ENCODE data around the gene PTPRN2.

Gene PTPRN2

GRCh38 chr7:158016180-158017097 is 571.2 kb downstream of the PTPRN2 start:
- peak; percentile 67 for DNase-seq

DNA sequence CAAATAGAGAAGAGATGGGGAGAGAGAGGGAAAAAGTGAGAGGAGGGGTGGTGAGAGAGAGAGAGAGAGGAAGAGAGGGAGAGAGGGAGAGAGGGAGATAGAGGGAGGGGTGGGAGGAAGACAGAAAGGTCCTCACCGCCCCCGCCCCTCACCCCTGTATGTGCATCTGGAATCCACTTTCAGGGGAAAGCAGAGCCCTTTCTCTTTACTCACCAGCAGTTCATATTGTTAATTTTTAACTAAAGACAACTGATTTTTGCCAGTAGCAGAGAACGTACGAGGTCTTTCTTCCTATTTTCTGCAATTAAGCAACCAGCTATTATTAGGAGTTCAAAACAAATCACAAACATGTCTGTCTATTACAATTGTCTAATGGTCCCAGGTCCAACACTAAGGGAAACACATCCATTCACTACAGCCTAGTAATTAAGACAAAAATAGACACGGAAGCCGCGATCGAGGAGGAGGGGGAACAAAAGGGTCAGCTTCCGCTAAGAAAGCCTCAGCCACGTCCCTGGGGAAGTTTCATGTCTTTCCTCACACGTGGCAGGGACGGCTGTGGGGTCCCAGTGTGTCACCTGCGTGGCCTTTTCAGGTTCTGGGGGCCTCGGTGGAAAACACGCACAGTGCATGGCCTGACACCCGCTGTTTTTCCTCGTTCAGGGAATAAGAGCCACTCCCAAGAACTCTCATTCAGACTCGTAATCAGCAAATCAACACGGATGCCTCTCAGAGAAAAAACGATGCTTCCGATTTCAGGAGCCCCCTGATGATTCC is 572.0 kb downstream of the PTPRN2 start:
- DNase-seq: no peak

- no peak for DNase-seq
These were observed 572.6 kb downstream of the PTPRN2 start for GRCh38 chr7:158014976-158015375.

DNA sequence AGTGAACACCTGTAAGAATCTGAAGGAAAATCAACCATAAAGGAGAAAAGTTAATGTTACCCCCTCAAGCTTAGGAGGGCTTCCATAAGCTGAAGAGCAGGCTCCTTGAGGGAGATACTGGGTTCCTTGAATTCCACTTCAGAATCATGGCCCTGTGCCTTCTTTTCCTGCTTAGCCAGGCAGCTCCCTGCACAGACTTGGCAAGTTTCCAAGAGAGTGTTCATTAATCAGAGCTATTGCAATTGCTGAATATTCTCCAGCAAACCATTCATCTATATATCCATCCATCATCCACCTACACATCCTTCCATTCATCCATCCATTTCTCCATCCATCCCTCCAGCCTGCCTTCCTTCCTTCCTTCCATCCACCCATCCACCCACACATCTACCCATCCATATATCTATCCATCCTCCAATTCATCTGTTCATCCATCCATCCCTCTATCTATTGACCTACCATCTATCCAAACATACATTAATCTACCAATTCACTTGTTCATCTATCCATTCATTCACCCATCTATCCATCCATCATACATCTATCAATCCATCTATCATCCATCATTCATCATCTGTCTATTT is 574.4 kb downstream of the PTPRN2 start:
- DNase-seq: no peak

- DNase-seq: no peak
These were observed 575.7 kb downstream of the PTPRN2 start for GRCh38 chr7:158011941-158012340.

- no peak for DNase-seq
These were observed 576.5 kb downstream of the PTPRN2 start for GRCh38 chr7:158010961-158011693.

GRCh38 chr7:158009886-158010285 is 577.7 kb downstream of the PTPRN2 start:
- no peak for DNase-seq

GRCh38 chr7:158008267-158008666 is 579.4 kb downstream of the PTPRN2 start:
- no peak for DNase-seq

- no peak for DNase-seq
These were observed 579.8 kb downstream of the PTPRN2 start for GRCh38 chr7:158007697-158008257.

DNA sequence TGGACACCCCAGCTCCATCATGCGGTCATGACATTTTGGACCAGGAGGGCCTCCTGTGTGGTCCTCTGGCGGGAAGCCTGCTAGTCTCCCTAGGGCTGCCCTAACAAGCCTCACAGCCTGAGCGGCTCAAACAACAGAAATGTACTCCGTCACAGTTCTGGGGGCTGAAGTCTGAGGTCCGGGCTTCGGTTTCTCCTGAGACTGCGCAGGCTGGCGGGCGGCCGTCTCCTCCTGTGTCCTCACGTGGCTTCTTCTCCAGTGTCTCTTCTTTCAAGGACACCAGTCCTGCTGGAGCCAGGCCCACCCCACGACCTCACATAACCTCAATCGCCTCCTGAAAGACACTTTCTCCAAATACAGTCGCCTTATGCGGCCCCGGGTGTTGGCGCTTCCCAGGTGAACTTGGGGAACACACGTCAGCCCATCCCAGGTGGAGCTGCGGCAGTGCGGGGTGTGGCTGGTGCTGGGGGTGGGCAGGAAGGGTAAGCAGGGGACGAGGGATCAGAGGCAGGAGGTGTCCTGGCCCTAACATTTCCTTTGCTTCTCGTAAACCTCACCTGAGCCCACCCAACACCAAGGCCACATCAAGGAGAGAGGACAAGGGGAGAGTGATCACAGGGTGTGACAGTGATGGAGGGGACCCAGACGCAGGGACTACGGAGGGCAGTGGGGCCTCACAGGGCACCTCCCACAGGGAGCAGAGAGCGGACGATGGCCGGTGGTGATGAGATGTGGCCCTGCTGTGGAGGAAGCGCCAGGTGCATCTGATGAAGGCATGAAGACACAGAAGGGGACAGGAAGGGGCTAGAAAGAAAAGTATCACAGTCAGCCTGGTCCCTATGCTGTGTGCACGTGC is 580.6 kb downstream of the PTPRN2 start:
- DNase-seq: no peak

GRCh38 chr7:158005531-158005930 is 582.1 kb downstream of the PTPRN2 start:
- DNase-seq: no peak

- DNase-seq: no peak
These were observed 583.5 kb downstream of the PTPRN2 start for GRCh38 chr7:158004123-158004490.

DNA sequence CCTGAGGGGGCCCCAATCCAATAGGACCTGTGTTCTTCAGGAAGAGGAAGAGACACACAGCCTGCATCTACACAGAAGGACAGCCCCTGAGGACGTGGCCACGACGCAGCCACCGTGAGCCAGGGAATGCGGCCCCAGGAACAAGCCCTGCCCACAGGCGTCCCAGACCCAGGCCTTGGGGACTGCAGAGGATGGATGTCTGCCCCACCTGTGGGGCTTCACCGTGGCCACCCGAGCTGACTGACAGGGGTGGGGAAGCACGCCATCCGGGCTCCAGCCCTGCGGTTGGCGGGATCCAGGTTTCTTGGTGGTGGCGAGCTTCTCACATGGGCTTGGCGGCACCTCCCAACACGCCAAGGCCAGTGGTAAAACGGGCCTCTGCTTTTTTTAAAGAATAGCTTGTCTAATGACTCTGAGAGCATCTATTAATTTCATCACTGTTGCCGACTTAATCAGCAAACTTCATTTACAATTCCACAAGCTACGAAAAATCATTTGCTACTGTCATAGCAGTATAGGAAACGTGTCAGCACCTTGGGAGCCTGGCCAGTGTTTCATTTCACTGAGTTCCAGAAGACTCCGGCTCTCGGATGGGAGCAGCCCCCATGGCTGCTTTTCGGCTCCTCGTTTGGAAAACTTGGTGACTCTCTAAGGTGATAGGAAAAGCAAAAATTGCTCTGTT is 584.0 kb downstream of the PTPRN2 start:
- DNase-seq: no peak

GRCh38 chr7:158002486-158003080 is 585.0 kb downstream of the PTPRN2 start:
- no peak for DNase-seq

DNA sequence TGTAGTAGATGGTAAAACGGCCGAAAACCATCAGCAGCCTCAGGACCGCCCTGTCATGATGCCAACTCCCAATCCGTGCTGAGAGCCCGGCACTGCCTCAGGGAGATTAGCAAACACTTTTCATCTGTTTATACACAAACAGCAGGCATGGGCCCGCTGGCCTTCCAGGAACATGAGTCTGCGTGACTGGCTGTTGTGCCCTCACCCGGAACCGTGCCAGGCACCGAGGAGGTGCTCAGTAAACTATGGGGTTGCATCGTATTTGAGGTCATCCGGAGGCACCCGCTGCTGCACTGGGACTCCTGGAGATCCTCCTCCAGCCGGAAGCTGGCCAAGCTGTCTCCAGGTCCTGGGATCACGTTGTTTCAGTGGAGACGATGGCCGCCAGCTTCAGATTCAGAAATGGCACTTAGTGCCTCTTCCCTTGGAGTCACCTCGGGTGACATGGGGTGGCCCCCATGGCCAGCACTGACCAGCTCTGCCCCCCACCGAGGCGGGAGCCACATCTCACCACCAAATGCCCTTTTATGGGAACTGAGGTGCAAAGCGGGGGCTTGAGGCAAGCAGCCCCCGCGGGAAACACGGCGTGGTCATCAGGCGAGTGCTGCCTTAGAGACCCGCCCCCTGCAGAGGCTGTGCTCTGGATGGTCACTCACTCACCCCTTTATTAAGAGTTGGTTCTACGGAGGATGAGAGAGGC is 585.9 kb downstream of the PTPRN2 start:
- peak; percentile 70 for DNase-seq

DNA sequence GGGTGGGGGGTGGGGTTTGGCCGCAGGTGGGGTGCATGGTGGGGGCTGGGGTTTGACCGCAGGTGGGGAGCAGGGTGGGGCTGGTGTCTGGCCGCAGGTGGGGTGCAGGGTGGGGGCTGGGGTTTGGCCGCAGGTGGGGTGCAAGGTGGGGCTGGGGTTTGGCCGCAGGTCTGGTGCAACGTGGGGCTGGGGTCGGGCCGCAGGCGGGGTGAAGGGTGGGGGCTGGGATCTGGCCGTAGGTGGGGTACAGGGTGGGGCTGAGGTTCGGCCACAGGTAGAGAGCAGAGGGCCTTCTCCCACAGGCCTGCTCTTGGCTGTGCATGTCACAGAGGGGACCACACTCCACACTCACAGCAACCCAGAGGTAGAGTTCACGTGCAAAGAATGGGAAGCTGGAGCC is 586.6 kb downstream of the PTPRN2 start:
- DNase-seq: no peak

DNA sequence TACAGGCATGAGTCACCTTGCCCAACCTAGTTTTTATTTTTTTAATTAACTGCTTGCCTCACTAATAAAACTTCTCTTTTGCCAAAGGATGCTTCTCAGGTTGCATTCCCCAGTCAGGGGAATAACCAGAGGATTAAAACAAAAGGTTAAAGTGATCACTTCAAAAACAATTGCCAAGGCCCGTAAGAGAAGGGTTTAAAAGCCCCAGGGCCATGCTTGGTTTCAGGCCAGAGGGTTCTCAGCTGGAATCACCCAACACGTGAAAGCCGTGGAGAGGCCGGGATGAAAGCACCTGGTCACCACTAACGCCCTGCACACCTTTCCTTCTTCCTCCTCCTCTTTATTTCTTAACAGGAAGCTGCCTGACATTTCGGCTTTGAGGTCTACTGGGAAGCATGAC is 587.5 kb downstream of the PTPRN2 start:
- DNase-seq: no peak

GRCh38 chr7:157998884-157999552 is 588.6 kb downstream of the PTPRN2 start:
- DNase-seq: no peak

- no peak for DNase-seq
These were observed 590.2 kb downstream of the PTPRN2 start for GRCh38 chr7:157997471-157997870.
